Endometrial microvascular endothelial cells (primary cell): ENCODE measurements around the gene SH3RF1. TPM values are rescaled to one million over a fixed set of nuclear protein-coding genes. Genes with fewer than 3 reads are reported as not detected.

Source experiments
- in situ Hi-C: cut with HindIII; loops from 2 replicates; pipeline ENCODE4 v1.10.0; 2017; ENCODE audit warnings: low sequenced_read_pairs, low pct_unique_long_range_greater_than_20kb; ENCODE audit errors: inconsistent ontology term
- total RNA-seq: library from RNA; depleted of rRNA; stranded (reverse); fragments of >200 nt; gene quantifications from one replicate; pipeline ENCODE4 v1.2.3, GENCODE V29; 2015; ENCODE audit errors: inconsistent ontology term

SH3RF1 gene
- total RNA-seq, 1 donor from 2014 or later, result 34.4 TPM

DNA sequence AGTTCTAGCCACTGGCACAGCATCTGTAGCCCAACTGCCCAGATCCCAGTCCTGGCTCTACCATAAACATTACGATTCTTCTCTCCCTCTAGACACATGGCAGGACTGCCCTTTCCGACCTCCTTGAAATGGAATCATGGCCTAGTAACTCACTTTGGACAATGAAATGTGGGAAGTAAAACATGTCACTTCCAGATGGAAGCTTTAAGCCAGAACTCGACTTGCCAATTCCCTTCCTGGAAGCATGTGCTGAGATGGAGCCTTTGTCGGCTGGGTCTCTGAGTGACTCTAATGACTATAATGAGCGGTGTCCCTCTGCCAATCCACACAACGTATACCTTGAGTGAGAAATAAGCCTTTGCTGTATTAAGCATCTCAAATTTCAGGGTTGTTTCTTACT is 34.7 kb downstream of the SH3RF1 start:
- in situ Hi-C loops, result no loop called here

DNA sequence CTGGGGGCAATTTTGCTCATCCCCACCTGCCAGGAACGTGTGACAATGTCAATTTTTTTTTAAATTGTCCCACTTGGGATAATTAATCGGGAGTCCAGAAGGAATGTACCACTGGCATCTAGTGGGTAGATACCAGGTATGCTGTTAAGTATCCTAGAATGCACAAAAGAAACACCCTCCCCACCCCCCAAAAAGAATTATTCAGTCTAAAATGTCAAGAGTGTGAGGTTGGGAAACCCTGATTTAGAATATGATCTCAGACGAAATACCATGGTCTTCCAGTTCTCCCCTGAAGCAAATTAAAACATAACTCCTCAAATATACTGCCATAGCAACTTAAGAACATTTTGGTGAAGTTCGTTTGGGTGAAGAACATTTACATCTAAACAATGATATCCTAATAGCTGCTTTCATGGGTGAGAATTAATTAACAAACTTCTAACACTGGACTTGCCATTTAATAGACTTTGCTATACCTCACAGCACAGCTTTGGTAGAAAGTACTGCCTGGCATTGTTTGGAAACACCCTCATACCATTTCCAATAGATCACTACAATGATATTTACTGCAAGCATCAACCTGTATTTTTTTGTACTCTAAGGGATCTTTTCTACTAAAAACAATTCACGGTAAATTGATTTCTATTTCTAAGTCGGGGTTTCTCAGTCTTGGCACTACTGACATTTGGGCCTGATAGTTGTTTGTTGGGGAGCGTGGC is 36.5 kb downstream of the SH3RF1 start:
- in situ Hi-C loops, result no loop called here

DNA sequence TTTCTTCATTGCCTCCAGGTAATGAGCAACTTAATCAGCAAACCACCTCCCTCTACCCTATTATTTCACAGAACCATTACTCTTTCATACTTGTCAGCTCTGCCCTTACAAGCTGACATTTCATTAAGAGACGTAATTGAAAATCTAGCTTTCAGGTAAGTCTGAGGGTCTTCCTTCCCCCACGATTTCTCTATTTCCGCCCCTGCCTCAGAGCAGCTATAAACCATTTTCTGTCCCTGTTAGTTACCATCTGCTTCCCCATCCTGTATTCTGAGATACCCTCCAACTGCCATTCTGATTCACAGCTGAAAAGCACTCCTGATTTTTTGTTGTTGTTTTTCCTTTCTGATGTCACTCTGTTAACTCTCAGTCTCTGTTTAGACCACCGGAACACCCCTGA is 37.1 kb downstream of the SH3RF1 start:
- in situ Hi-C loops, result no loop called here

DNA sequence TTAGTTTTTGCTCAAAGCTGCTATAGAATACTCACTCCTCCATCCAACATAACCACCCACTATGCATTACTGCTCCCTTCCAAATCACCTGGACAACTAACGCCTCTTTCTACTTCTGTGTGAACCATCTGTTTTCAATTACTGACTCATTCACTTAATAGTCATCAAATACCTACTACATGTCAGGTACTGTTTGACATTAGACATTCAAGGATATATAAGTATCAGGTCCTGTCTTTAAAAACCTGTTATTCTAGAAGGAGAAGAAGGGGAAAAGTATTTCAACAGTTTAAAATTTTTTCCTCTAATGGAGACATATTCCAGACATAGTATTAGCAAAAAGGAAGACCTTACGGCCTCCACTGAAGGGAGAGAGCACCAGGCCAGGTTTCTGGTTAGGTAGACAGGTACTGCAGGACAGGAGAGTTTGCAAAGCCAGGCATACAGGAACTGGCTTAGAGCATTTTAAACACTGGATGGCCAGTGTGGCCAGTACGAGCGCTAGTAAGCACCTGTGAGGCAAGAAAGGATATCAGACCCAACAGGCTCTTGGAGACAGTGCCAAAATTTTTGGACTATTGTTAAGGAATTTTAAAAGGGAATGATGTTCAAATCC is 39.0 kb downstream of the SH3RF1 start:
- in situ Hi-C loops, result no loop called here

DNA sequence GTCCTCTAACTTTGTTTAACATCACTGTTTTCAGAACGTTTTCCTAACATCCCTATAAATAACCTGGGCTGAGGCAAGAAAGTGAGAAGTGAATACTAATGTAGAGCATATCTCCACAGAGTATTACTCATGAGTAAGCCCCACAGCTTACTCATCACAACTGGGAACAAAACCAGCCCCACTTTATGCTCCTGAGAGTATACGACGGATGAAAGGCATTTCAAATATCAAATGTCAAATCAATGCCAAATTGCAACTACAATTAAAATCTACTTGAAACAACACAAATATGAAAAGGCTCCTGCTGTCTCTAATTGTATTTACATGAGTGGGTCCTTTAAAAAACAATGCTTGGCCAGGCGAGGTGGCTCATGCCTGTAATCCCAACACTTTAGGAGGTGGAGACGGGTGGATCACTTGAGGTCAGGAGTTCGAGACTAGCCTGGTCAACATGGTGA is 41.2 kb downstream of the SH3RF1 start:
- in situ Hi-C loops, result no loop called here

DNA sequence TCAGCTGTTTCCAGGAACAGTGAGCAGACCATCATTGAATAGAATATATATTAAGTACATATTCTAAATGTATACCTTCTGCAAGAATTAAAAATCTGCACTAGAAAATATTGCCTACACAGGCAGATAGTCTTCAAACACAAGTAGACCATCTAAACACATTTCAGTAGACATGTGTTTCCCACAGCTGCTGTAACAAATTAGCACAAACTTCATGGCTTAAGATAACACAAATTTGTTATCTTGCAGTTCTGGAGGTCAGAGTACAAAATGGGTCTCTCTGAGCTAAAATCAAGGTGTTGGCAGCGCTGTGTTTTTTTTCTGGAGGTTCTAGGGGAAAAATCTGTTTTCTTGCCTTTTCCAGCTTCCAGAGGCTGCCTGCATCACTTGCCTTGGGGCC is 42.7 kb downstream of the SH3RF1 start:
- in situ Hi-C loops, result no loop called here

DNA sequence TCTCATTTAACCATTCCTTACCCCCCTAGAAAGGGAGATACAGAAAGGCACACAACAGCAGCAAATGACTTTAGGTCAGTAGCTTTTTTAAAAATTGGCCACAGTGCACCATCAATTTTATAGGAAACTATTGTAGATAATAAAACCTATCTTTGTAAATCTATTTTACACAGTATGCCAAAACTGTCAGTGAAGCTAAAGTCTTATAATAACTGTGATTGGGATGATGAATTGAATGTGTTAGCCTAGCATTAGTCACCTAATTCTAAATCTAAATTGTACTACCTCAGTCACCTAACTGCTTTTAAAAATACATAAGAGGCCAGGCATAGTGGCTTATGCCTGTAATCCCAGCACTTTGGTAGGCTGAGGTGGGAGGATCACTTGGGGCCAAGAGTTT is 44.2 kb downstream of the SH3RF1 start:
- in situ Hi-C loops, result no loop called here

DNA sequence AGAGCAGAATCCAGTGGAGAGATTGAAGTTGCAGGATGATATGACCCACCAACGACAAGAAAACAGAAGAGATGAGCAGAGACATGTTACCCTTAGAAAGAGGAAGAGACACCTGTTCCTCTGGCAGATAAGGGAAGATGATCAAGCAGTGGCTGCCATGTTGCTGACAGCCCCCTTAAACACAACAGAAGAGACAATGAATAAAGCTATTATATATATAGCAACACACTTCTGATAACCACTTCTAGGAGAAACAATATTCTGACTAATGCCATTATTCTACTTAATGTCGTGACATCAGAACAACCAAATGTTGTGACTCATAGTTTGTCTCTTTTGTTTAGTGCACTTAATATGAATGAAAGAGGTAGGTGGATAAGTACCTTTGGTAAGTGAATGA is 44.9 kb downstream of the SH3RF1 start:
- in situ Hi-C loops, result no loop called here

DNA sequence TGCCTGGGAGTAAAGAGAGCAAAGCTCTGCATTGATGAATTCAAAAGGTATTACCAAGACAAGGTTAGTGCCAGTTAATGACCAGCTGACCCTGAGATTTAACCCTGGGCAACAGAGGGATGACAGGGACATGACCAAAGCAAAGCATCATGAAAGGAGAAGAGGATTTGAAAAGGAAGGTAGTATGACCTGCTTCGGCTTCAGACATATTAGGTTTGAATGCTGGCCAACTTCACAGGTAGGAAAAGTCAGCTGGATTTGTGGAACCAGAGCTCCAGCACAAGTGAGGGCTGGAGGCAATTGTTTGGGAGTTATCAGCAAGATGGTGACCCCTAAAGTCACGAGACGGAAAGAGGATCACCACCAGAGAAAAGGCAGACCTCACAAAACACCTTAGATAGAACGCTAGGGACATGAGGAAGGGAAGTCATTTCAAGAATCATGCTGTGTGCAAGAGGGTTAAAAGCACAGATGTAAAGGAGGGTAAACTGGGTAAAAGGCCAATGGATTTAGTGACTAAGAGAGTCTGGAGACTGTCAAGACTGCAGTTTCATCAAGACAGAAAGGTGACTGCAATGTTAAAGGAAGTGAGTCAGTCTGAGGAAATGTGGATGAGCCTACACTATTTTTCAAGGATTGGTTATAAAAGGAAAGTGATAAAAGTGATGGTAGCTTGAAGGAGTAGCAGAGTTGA is 45.6 kb downstream of the SH3RF1 start:
- in situ Hi-C loops, result no loop called here

DNA sequence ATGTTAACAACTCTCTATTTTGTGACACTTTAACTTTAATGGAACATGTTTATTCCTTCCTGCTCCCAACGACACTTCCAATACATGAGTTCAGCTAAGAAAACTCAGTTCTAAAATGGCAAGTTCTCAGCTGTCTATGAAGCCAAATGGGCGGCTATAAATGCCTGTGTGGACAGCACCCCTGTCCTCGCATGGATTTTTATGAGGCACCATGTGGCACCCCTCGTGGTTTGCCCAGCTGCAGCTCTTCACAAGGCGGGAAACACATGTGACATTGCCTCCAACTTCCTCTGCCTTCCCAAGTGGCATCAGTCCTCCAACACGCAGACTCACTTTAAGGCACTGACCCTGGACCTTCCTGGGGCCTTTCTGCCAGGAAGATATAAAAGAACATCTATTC is 48.0 kb downstream of the SH3RF1 start:
- in situ Hi-C loops, result no loop called here

DNA sequence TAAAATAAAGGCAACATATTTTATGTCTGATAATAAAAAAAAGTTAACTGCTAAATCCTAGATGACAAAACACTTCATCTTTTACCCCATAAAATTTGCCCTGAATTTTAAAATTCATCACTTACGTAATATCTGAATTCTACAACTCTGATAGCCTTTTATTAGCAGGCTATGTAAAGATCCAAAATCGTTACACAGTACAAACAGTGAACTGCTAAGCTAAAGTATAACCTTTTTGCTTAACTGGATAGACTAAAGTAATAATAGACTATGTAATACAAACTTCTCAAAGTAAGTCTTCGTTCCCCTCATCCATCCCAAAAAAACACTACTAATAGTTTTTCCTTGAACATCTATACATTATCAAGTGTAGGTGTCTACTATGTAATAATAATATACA is 49.1 kb downstream of the SH3RF1 start:
- in situ Hi-C loops, result no loop called here

DNA sequence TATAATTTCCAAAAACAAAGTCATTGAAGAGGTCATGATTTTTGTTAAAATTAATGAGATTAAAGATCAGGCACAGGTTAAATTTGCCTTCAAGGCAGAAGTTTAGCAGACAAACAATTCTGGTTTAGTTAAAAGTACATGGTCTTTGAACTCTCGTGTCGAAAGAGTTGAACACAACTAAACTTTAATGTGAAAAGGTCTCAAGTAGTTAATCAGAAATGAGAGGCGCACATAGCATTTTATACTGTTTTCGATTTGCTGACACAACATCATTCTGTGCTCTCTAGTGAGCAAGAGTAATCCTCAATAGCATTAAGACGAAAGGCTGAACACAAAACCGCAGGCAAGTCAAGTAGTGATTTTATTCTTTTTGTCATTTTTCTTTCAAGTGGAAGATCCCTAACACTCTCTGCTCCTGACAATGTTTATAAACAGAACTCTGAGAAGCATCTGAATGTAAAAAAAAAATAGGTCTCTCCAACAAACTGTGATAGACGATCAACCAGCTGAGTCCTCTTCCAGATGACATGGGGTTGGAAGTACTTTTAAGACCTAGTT is 49.8 kb downstream of the SH3RF1 start:
- in situ Hi-C loops, result no loop called here

DNA sequence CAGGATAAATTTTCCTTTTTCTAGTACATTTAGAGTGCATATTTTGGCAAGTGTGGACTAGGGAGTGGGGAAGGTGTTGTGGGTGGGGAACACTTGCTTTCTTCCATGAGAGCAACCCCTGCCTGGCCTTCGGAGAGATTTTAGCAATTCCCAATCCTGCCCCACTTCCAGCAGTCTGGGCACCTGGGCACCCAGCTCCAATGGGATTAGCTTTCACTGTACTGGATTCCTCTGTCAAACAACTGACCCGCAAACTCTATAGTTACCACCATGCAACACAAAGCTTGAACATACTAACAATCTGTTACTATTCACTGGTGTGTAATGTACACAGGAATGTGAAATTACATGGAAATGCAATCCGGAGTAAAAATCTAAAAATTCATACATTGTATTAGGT is 50.3 kb downstream of the SH3RF1 start:
- in situ Hi-C loops, result no loop called here

DNA sequence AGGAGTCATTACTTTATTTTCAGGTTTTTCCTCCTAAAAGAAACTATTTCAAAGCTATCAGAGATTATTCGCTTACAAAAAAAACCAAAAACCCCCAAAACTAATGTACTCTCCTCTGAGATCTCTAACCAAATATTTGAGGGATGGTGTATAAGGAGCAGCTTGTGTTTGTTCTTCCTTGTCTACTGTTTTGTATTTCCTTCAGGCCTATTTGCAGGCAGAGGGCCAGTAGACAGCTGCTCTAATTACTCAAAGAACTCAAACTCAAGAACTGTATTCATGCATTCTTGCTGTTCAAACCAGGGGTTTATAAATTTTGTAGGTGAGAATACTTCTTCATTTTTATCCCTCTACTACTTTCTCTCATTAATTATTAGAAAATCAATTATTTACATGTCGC is 51.3 kb downstream of the SH3RF1 start:
- in situ Hi-C loops, result no loop called here

DNA sequence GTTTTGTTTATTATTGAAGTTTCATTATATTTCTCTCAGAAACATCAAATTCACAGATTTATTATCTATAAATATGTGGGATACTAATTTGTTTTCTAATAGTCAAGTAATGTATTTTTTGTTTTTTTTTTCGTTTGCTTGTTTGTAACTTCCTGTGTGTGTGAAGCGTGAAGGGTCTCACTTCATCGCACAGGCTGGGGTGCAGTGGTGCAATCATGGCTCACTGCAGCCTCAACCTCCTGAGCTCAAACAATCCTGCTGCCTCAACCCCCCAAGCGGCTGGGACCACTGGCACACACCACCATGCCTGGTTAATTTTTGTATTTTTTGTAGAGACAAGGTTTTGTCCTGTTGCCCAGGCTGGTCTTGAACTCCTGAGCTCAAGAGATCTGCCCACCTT is 55.1 kb downstream of the SH3RF1 start:
- in situ Hi-C loops, result no loop called here

DNA sequence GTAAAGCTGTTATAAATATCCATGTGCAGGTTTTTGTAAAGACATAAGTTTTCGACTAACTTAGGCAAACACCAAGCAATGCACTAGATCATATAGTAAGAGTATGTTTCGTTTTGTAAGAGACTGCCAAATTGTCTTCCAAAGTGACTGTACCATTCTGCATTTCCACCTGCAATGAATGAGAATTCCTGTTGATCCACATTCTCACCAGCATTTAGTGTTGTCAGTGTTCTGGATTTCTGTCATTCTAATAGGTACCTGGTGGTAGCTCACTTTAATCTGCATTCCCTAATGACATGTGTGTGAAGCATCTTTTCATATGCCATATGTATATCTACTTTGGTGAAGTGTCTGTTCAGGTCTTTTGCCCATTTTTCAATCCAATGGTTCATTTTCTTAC is 57.8 kb downstream of the SH3RF1 start:
- in situ Hi-C loops, result no loop called here

DNA sequence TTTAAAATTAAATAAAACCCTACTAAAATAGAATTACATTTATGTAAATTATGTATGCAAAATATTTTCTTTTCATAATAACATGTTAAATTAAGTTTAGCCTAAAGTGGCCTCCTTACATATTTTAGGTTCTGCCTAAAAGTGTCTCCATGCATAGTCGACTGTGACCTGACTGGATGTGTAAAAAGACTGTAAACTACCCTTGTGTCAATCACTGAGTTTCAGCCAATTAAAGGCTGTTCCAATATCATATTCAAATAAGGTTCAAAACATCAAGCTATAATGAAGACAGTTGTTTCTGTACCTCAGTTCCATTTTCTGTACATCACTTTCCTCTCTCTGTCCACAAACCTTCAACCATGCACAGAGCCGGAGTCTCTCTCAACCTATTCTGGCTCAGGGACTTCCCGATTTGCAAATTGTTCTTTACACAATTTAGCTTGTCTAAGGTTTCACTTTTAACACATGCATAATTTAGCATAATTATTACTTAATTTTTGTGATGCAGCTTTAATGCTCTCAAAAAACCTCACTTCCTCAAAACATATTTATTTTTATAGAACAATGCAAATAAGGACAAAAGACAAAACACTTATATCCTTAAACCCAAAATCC is 60.1 kb downstream of the SH3RF1 start:
- in situ Hi-C loops, result no loop called here

DNA sequence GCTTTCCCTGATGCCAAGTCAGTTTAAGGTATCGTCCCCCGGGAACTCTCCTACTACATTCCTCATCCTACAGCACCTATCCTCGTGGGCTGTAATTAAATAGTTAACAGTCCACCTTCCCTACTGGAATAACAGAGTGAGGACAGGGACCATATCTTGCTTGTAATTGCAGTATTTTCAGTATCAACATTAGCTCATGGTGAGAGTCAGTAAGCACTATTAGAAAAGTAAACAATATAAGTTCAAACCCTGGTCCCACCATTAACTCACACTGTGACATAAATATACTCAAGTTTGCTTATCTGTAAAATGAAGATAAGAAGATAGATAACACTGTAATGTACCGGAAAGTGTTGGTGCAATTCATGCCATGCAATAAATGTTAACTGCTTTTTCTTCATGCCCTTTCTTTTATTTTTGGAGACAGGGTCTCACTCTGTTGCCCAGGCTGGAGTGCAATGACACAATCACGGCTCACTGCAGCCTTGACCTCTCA is 61.3 kb downstream of the SH3RF1 start:
- in situ Hi-C loops, result no loop called here

DNA sequence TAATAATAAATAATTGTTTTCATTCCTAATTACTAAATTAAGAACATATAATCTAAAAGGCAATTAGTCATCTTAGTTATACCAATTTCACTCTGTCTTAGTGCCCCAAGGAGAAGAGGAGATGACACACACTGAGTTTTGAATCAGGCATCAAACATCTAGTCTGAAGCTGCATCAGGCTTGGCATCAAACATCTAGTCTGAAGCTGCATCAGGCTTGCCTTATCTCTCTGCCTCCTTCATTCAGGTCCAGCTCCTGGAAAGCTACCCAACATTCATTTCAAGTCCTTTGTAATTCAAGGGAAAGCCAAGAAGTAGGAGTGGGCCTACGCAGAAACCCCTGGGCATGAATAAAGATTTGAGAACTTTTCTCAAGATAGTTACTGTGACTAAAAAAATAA is 62.2 kb downstream of the SH3RF1 start:
- in situ Hi-C loops, result no loop called here
